DND-41 (cell line): ENCODE results near the gene MOB3B.

ENCODE experiments used
- ATAC-seq: fragments of 200-7000 bp; cut with Tn5 transposase; 3 replicates; pipeline ENCODE4 v1.9.1; 2021; ENCODE audit warnings: low read depth; ENCODE audit not compliant: insufficient read depth
- DNase-seq: peaks from one replicate; pipeline ENCODE4 v3.0.0-alpha.2; 2020
- H2AFZ ChIP-seq: 2 replicates; pipeline ENCODE4 v1.6.0; 2012; ENCODE audit warnings: low read depth, low read length
- H3K27ac ChIP-seq: 2 replicates; pipeline ENCODE4 v1.5.1; 2012; ENCODE audit warnings: low read length, inconsistent platforms
- H3K27me3 ChIP-seq: fragments of 200-600 bp; sonication (generic); 2 replicates; pipeline ENCODE4 v1.6.0; 2012; ENCODE audit warnings: low read length, mild to moderate bottlenecking, inconsistent platforms; ENCODE audit not compliant: insufficient read depth, poor library complexity
- H3K36me3 ChIP-seq: 2 replicates; pipeline ENCODE4 v1.5.1; 2012; ENCODE audit warnings: low read length, inconsistent platforms; ENCODE audit not compliant: insufficient read depth
- H3K4me1 ChIP-seq: 2 replicates; pipeline ENCODE4 v1.5.1; 2012; ENCODE audit warnings: mild to moderate bottlenecking, low read length; ENCODE audit not compliant: insufficient read depth
- H3K4me2 ChIP-seq: 2 replicates; pipeline ENCODE4 v1.6.0; 2012; ENCODE audit warnings: mild to moderate bottlenecking, moderate library complexity, low read length, inconsistent platforms; ENCODE audit not compliant: insufficient read depth
- H3K4me3 ChIP-seq, 2 experiments: fragments of 200-600 bp in 1 of 2; shearing (Covaris generic) in 1 of 2; 2 replicates each; pipeline ENCODE4 v1.5.1; 2012 to 2016; ENCODE audit warnings: inconsistent platforms in 2 of 2, low read length in 2 of 2, mild to moderate bottlenecking in 2 of 2, low read depth in 1 of 2, moderate library complexity in 1 of 2
- H3K79me2 ChIP-seq: 2 replicates; pipeline ENCODE4 v1.6.0; 2012; ENCODE audit warnings: low read length, inconsistent platforms; ENCODE audit not compliant: insufficient read depth
- H3K9ac ChIP-seq: 2 replicates; pipeline ENCODE4 v1.6.0; 2012; ENCODE audit warnings: low read depth, mild to moderate bottlenecking, inconsistent platforms, low read length, moderate library complexity
- H3K9me3 ChIP-seq: 2 replicates; pipeline ENCODE4 v1.5.1; 2012; ENCODE audit warnings: low read length, moderate library complexity, mild to moderate bottlenecking, inconsistent platforms; ENCODE audit not compliant: insufficient read depth, severe bottlenecking
- H4K20me1 ChIP-seq: 2 replicates; pipeline ENCODE4 v1.6.0; 2012; ENCODE audit warnings: low read length; ENCODE audit not compliant: insufficient read depth
- EZH2 ChIP-seq: IDR thresholded peaks from 3 replicates; pipeline ENCODE4 v1.6.1; 2012; ENCODE audit warnings: borderline replicate concordance, low read depth, mild to moderate bottlenecking, moderate library complexity, low read length, inconsistent platforms; ENCODE audit not compliant: severe bottlenecking
- TF ChIP-seq, protein P1 (sequence below): IDR thresholded peaks from 2 replicates; pipeline ENCODE4 v1.5.1; 2012; ENCODE audit warnings: borderline replicate concordance, low read length, moderate library complexity, mild to moderate bottlenecking; ENCODE audit not compliant: poor library complexity, severe bottlenecking; ENCODE audit errors: extremely low read depth

The MOB3B gene

DNA sequence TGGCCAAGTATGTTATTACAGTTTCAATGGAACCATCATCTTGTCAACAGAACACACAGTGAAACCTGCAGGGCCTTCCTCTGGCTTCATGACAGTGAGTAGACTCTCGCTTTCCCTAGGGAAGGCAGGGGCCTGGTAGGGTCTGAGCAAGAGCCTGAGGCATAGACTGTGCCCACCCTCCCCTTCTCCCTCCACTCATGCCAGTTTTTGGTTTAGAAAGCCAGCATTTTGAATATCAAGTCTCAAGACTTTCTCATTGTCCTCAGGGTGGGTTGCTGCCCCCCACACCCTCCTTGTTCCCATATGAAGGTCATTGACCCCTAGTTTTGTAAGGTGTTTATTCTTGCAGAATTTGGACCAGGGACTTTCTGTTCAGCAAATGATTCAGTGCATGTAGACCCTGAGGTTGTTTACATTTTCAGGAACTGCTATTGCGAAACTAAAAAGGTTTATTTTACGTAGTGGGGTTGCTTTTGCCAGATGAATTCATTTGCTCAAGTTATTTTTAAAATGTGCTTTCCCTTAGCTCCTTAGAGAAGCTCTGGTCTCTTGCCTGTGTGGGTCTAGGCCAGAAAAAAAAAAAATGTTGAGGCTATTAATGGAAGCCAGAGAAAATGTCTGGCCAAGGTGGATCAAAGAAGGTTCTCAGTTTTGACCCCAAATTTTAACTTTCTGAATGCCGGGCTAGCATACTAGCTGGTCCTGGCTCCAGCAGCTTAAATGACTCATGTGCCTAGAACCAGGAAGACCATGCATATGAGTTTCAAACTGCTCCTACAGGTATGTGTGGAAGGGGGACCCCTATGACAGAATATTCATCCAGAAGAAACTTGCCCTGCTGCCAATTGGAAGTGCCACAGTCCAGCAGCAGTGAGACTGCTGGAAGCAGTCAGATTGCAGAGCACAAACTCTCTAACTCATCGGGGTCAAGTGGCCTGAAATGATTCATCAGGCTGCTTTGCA lies 10.1 kb upstream of the MOB3B start:
- DNase-seq, result no peak
- no peak overlapping the region for H3K4me2 ChIP-seq
- no peaks in the 10 kb centered on the region for H3K27me3 ChIP-seq
- H4K20me1 ChIP-seq, result no peaks in the 10 kb centered on the region
- H3K4me3 ChIP-seq, result no peak overlapping the region
- H3K27ac ChIP-seq, result no peak overlapping the region
- no peaks in the 10 kb centered on the region for H3K79me2 ChIP-seq
- TF ChIP-seq, protein P1, sequence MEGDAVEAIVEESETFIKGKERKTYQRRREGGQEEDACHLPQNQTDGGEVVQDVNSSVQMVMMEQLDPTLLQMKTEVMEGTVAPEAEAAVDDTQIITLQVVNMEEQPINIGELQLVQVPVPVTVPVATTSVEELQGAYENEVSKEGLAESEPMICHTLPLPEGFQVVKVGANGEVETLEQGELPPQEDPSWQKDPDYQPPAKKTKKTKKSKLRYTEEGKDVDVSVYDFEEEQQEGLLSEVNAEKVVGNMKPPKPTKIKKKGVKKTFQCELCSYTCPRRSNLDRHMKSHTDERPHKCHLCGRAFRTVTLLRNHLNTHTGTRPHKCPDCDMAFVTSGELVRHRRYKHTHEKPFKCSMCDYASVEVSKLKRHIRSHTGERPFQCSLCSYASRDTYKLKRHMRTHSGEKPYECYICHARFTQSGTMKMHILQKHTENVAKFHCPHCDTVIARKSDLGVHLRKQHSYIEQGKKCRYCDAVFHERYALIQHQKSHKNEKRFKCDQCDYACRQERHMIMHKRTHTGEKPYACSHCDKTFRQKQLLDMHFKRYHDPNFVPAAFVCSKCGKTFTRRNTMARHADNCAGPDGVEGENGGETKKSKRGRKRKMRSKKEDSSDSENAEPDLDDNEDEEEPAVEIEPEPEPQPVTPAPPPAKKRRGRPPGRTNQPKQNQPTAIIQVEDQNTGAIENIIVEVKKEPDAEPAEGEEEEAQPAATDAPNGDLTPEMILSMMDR, result no peak
- no peak for TF ChIP-seq EZH2
- H2AFZ ChIP-seq, result no peak overlapping the region
- no peaks in the 10 kb centered on the region for H3K9me3 ChIP-seq
- H3K36me3 ChIP-seq, result no peaks in the 10 kb centered on the region
- no peak overlapping the region for H3K9ac ChIP-seq
- ATAC-seq, result no peak
- no peaks in the 10 kb centered on the region for H3K4me1 ChIP-seq

DNA sequence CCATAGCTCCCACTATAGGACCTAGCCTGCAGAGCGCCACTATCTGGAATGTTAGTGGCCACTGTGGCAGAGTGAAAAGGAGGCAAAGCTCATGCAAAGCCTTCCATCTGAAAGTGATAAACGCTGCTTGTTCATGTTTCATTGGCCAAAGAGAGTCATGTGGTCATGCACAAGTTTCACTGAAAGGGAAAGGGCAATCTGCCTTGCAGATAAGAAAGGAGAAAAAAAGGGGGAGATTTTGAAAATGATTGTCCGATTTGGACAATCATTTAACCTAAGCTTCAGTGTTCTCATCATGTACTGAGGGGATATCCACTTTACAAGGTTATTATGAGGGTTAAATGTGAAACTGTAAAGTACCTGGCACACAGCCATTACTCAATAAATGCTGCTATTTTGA lies 9.0 kb upstream of the MOB3B start:
- Histone ChIP-seq H3K4me2 (no peak overlapping the region), H3K9me3 (no peaks in the 10 kb centered on the region), H2AFZ (no peak overlapping the region), H3K9ac (no peak overlapping the region), H4K20me1 (no peaks in the 10 kb centered on the region), H3K79me2 (no peaks in the 10 kb centered on the region), H3K4me1 (no peaks in the 10 kb centered on the region), H3K36me3 (no peaks in the 10 kb centered on the region), H3K27ac (no peak overlapping the region), H3K4me3 (no peak overlapping the region), H3K27me3 (no peaks in the 10 kb centered on the region)
- ATAC-seq (no peak), DNase-seq (no peak)
- no peak for TF ChIP-seq EZH2
- TF ChIP-seq, protein P1, result no peak

DNA sequence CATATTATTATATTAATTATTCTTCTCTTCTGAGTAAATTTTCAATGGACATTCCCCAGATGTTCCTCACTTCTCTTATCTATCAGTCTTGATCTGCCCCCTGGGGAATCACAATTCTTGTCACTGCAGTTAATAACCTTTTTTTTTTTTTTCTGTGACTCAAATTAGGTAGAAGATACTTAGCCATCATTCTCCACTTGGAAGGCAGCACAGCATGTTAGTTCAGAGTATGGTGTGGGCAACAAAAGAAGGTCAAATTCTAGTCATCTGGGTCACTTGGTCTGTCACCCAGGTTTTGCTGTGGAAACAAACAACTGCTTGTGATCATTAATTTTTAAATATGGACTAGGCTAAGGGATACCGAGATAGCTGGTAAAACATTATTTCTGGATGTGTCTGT lies 8.1 kb upstream of the MOB3B start:
- DNase-seq, result no peak
- H3K4me2 ChIP-seq, result no peak overlapping the region
- H3K9ac ChIP-seq, result no peak overlapping the region
- no peaks in the 10 kb centered on the region for H3K9me3 ChIP-seq
- H3K27ac ChIP-seq, result no peak overlapping the region
- H3K27me3 ChIP-seq, result no peaks in the 10 kb centered on the region
- no peak overlapping the region for H2AFZ ChIP-seq
- no peak overlapping the region for H3K4me3 ChIP-seq
- H3K4me1 ChIP-seq, result no peaks in the 10 kb centered on the region
- H4K20me1 ChIP-seq, result no peaks in the 10 kb centered on the region
- no peak for ATAC-seq
- H3K79me2 ChIP-seq, result no peaks in the 10 kb centered on the region
- H3K36me3 ChIP-seq, result no peaks in the 10 kb centered on the region
- TF ChIP-seq EZH2, result no peak
- TF ChIP-seq, protein P1, result no peak
